NCI-H526 treated with DMSO at 0.1 percent for 48 hours (cell line): ENCODE results near the gene CPNE5.
A peak's percentile ranks its signal among the peaks of the same experiment; 100 is the strongest.

Source experiments
- DNase-seq: peaks from one replicate; lab custom pipeline; 2025; lab: John Stamatoyannopoulos, UW

CPNE5 gene

GRCh38 chr6:36834576-36835341 is 4.5 kb downstream of the CPNE5 start:
- DNase-seq, result peak; percentile 75

GRCh38 chr6:36833182-36833789 is 6.0 kb downstream of the CPNE5 start:
- DNase-seq, result no peak

- DNase-seq, result no peak
Observed at GRCh38 chr6:36832313-36832712, 6.9 kb downstream of the CPNE5 start.

- DNase-seq, result no peak
Observed at GRCh38 chr6:36830577-36830976, 8.7 kb downstream of the CPNE5 start.

GRCh38 chr6:36829919-36830544 is 9.2 kb downstream of the CPNE5 start:
- no peak for DNase-seq

- DNase-seq, result no peak
Observed at GRCh38 chr6:36827261-36828079, 11.8 kb downstream of the CPNE5 start.

GRCh38 chr6:36826520-36827227 is 12.6 kb downstream of the CPNE5 start:
- DNase-seq, result no peak

GRCh38 chr6:36825994-36826393 is 13.2 kb downstream of the CPNE5 start:
- DNase-seq, result no peak

GRCh38 chr6:36825452-36825851 is 13.8 kb downstream of the CPNE5 start:
- no peak for DNase-seq

- DNase-seq, result no peak
Observed at GRCh38 chr6:36824253-36824652, 15.0 kb downstream of the CPNE5 start.

- DNase-seq, result no peak
Observed at GRCh38 chr6:36823421-36824096, 15.7 kb downstream of the CPNE5 start.

- no peak for DNase-seq
Observed at GRCh38 chr6:36822506-36823269, 16.6 kb downstream of the CPNE5 start.

- no peak for DNase-seq
Observed at GRCh38 chr6:36821581-36822335, 17.5 kb downstream of the CPNE5 start.

GRCh38 chr6:36820700-36821580 is 18.3 kb downstream of the CPNE5 start:
- no peak for DNase-seq

- DNase-seq, result no peak
Observed at GRCh38 chr6:36818756-36819155, 20.5 kb downstream of the CPNE5 start.

- no peak for DNase-seq
Observed at GRCh38 chr6:36817847-36818246, 21.4 kb downstream of the CPNE5 start.

GRCh38 chr6:36817176-36817817 is 21.9 kb downstream of the CPNE5 start:
- DNase-seq, result no peak
